NCI-H460 (cell line): ENCODE data around the gene CEP68. TPM values are rescaled to one million over a fixed set of nuclear protein-coding genes. Genes with fewer than 3 reads are reported as not detected.
"Not testable (repeated sequence)": the region's sequence is repeated elsewhere in the genome, so short reads cannot be mapped to it uniquely, and the experiment has no call there.

Source experiments
- DNase-seq: peaks from one replicate; pipeline ENCODE4 v3.0.0-alpha.2; 2016; ENCODE audit warnings: low read depth; ENCODE audit errors: extremely low read depth
- polyA plus RNA-seq: library from polyadenylated mRNA; depleted of rRNA; stranded (reverse); fragments of >200 nt; gene quantifications from 2 replicates; pipeline ENCODE4 v1.2.3, GENCODE V29; 2014; cell fraction: nucleus; rRNA removed
- total RNA-seq: library from RNA; depleted of rRNA; stranded (reverse); fragments of >200 nt; shearing (Covaris generic); gene quantifications from 2 replicates; pipeline ENCODE4 v1.2.3, GENCODE V29; 2014; rRNA removed

Gene CEP68
- total RNA-seq, result 7.3 and 8.0 TPM in 2 replicates
- 10.7 and 12.3 TPM in 2 replicates for polyA plus RNA-seq

- DNase-seq, result peak; percentile 97
Observed at GRCh38 chr2:65056215-65057053, at the start of gene CEP68. TSS of gene CEP68 (plus strand) at chr2:65056416. CDS start at chr2:65069445, 13,029 bp downstream.

GRCh38 chr2:65013776-65014175 is 42.4 kb upstream of the CEP68 start:
- DNase-seq, result no peak

- no peak for DNase-seq
Observed at GRCh38 chr2:65015731-65016130, 40.5 kb upstream of the CEP68 start.

- DNase-seq, result no peak
Observed at GRCh38 chr2:65016789-65017188, 39.4 kb upstream of the CEP68 start.

- DNase-seq, result no peak
Observed at GRCh38 chr2:65017335-65017734, 38.9 kb upstream of the CEP68 start.

GRCh38 chr2:65018141-65018582 is 38.1 kb upstream of the CEP68 start:
- DNase-seq, result no peak

- no peak for DNase-seq
Observed at GRCh38 chr2:65019010-65019409, 37.2 kb upstream of the CEP68 start.

GRCh38 chr2:65019675-65020195 is 36.5 kb upstream of the CEP68 start:
- no peak for DNase-seq

GRCh38 chr2:65020251-65020650 is 36.0 kb upstream of the CEP68 start:
- DNase-seq, result not testable (repeated sequence)

GRCh38 chr2:65020943-65021528 is 35.2 kb upstream of the CEP68 start:
- DNase-seq, result no peak

- no peak for DNase-seq
Observed at GRCh38 chr2:65021709-65022108, 34.5 kb upstream of the CEP68 start.

GRCh38 chr2:65022189-65022588 is 34.0 kb upstream of the CEP68 start:
- no peak for DNase-seq

- DNase-seq, result no peak
Observed at GRCh38 chr2:65023742-65024141, 32.5 kb upstream of the CEP68 start.

GRCh38 chr2:65024149-65024829 is 31.9 kb upstream of the CEP68 start:
- peak; percentile 21 for DNase-seq

- DNase-seq, result no peak
Observed at GRCh38 chr2:65025453-65026123, 30.6 kb upstream of the CEP68 start.

GRCh38 chr2:65026154-65026553 is 30.1 kb upstream of the CEP68 start:
- no peak for DNase-seq

- DNase-seq, result no peak
Observed at GRCh38 chr2:65026704-65027464, 29.3 kb upstream of the CEP68 start.

GRCh38 chr2:65027616-65028244 is 28.5 kb upstream of the CEP68 start:
- no peak for DNase-seq
